ENCODE results near the gene UBQLN4. TPM values are rescaled to one million over a fixed set of nuclear protein-coding genes. Genes with fewer than 3 reads are reported as not detected.

The UBQLN4 gene
- polyA plus RNA-seq, 4 donors: 46.9 to 61.7 (median 51.8) TPM

DNA sequence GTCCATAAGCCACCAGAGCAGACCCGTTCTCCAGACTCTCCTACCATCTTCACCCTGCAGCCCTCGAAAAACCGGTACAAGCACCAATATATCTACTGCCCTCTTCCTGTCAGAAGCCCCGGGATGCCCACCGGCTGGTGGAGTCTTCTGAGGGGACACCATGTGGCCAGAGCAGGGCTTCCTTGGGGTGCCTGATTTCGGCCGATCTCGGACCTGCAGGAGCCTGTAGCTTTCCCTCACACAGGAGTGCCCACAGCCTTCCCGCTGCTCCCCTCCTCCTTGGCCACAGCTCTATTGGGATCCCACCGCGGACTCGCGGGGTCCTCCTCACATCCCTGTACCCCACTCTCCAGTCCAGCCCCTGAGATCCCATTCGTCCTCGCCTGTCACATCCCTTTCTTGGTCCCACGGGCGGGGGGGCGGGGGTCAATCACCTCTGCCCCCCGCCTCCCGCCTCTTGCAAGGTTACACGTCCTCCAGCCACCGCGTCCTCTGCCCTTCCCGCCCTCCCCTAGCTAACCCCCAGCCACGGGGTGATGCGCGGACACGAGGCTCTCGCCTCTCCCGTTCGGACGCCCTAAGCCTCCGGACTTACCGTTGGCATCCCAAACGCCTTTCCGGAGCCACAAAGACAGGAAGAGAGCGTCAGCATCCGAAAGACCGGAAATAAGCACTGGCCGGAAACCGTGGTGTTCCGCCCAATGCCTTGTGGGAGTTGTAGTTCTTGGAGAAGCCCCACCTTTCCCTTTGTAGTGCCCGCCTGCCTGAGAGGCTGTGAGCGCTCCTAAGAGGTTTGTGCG lies 33.1 kb downstream of the UBQLN4 start, which contains the start of gene SSR2:
TSS of gene SSR2 (minus strand) at position 659 of the 800 bp plus-strand sequence. CDS start 784 bp downstream, outside the sequence.
- peak; percentile 73 to 89 (median 82) for DNase-seq (ENCODE audit: low read depth in 4 of 4, low spot score in 2 of 4)

GRCh38 chr1:156019946-156020292 lies 33.7 kb downstream of the UBQLN4 start:
- no peak for DNase-seq (ENCODE audit: low read depth in 4 of 4, low spot score in 2 of 4)

- no peak for DNase-seq (ENCODE audit: low read depth in 4 of 4, low spot score in 2 of 4)
Measured at GRCh38 chr1:156014829-156015228, 38.8 kb downstream of the UBQLN4 start.

GRCh38 chr1:156012051-156012817 lies 41.4 kb downstream of the UBQLN4 start:
- DNase-seq (ENCODE audit: low read depth in 4 of 4, low spot score in 2 of 4): no peak

- DNase-seq (ENCODE audit: low read depth in 4 of 4, low spot score in 2 of 4): no peak
Measured at GRCh38 chr1:156009404-156009803, 44.2 kb downstream of the UBQLN4 start.

GRCh38 chr1:156006666-156007376 lies 46.8 kb downstream of the UBQLN4 start:
- DNase-seq (ENCODE audit: low read depth in 4 of 4, low spot score in 2 of 4): no peak

- DNase-seq (ENCODE audit: low read depth in 4 of 4, low spot score in 2 of 4): no peak
Measured at GRCh38 chr1:156004843-156005584, 48.6 kb downstream of the UBQLN4 start.

- DNase-seq (ENCODE audit: low read depth in 4 of 4, low spot score in 2 of 4): no peak
Measured at GRCh38 chr1:156003923-156004188, 49.7 kb downstream of the UBQLN4 start.

GRCh38 chr1:156002188-156002911 lies 51.2 kb downstream of the UBQLN4 start:
- no peak for DNase-seq (ENCODE audit: low read depth in 4 of 4, low spot score in 2 of 4)

DNA sequence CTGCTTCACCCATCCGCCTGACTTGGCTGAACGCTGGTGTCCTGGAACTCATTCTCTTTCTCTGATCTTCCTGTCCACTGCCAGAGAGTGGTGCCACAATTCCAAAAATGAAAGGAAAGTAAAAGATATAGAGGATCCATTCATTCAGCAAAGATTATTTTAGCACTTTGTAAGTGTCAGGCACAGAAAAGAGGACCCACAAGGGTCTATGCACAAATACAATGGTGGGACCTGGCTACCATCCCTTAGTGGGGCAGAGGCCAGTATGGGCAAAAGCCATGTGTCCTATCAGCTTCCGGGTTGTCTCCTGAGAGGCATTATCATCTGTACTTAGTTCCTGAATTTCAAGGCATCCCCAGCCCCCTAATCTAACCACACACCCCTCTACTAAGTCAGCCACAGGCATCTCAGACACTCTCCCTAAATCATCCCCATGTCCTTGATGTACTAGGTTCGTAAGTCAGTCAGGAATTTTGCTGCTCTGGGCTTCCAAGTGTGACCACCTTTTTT lies 51.9 kb downstream of the UBQLN4 start:
- no peak for DNase-seq (ENCODE audit: low read depth in 4 of 4, low spot score in 2 of 4)

DNA sequence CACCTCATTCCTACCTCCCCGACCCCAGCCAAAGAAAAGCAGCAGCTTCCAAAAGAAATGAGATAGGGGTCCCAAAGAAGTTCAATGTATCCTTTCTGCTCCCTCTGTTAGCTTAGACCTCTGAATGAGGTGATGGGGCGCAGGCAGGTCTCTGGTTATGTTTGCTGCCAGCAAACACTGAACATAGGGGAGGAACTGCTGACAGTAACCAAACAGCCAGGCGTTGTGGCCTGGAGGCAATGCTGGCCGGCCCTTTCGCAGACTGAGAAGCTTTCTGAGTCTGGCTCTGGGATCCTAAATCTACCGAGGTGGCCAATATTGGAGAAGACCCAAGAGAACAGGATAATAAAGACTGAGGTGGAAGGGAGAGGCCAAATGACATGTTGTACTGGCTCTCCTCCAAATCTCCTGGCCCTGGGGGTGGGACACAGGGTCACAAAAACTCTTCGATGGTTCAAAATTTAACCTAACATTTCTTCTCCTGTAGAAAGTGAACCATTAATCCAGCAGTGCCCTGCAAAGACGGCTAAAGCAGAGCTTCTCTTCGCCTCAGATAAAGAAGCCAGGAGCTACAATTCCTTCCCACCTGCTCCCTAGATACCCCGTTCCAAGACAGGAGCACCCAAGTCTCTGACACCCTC lies 52.5 kb downstream of the UBQLN4 start:
- no peak for DNase-seq (ENCODE audit: low read depth in 4 of 4, low spot score in 2 of 4)

- no peak for DNase-seq (ENCODE audit: low read depth in 4 of 4, low spot score in 2 of 4)
Measured at GRCh38 chr1:155999964-156000363, 53.6 kb downstream of the UBQLN4 start.

- DNase-seq (ENCODE audit: low read depth in 4 of 4, low spot score in 2 of 4): no peak
Measured at GRCh38 chr1:155996166-155996565, 57.4 kb downstream of the UBQLN4 start.

- no peak for DNase-seq (ENCODE audit: low read depth in 4 of 4, low spot score in 2 of 4)
Measured at GRCh38 chr1:155993595-155993994, 60.0 kb downstream of the UBQLN4 start.

DNA sequence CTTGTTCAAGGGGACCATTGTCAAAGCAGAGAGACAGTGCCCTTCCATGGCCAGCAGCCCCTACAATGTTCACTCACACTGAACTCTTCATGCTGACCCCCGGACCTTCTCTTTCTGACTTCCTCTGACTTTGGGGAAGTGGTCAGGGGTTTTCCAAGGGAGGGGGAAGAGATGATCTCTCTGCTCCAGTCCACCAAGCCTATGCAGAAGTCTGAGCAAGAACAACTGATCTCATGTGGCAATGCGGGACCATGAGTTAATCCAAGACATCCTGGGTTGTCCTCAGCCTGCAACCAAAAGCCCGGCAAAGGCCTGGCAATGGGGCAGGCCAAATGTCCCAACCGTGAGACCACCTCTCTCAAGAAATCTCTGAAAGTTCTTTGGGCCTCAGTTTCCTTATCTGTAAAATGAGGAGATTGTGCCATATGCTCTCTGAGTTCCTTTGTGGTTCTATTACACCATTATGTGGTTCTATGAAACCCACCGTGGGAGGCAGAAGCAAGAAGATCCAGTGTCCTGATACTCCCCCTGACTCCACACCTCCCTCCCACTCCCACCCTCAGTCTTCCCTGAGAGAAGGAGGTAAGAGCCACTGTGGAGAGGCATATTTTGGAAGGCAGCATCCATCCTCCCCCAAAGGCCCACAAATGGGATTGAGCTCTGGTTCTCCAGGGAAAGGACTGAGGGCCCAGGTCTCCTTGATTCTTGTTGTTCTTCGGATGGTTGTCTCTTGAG lies 63.4 kb downstream of the UBQLN4 start:
- no peak for DNase-seq (ENCODE audit: low read depth in 4 of 4, low spot score in 2 of 4)

- peak in 1 of 4 donors; percentile 47 for DNase-seq (ENCODE audit: low read depth in 4 of 4, low spot score in 2 of 4)
Measured at GRCh38 chr1:155989242-155990004, 64.2 kb downstream of the UBQLN4 start.

Data from left renal cortex interstitium (tissue), 4 donors.